ENCODE measurements around the gene ANKRD29.
"Not testable (repeated sequence)": the region's sequence is repeated elsewhere in the genome, so short reads cannot be mapped to it uniquely, and the experiment has no call there.

The ANKRD29 gene

GRCh38 chr18:23578891-23579653 lies 83.6 kb downstream of the ANKRD29 start:
- no peak for FAIRE-seq

- no peak for FAIRE-seq
Measured at GRCh38 chr18:23578067-23578701, 84.5 kb downstream of the ANKRD29 start.

- FAIRE-seq = not testable (repeated sequence)
Measured at GRCh38 chr18:23577521-23577920, 85.2 kb downstream of the ANKRD29 start.

GRCh38 chr18:23575309-23575651 lies 87.4 kb downstream of the ANKRD29 start:
- no peak for FAIRE-seq

- FAIRE-seq = no peak
Measured at GRCh38 chr18:23574611-23575308, 88.0 kb downstream of the ANKRD29 start.

- FAIRE-seq = no peak
Measured at GRCh38 chr18:23573626-23574431, 88.9 kb downstream of the ANKRD29 start.

GRCh38 chr18:23573020-23573419 lies 89.7 kb downstream of the ANKRD29 start:
- FAIRE-seq = no peak

GRCh38 chr18:23572570-23572969 lies 90.1 kb downstream of the ANKRD29 start:
- FAIRE-seq = no peak

GRCh38 chr18:23572012-23572411 lies 90.7 kb downstream of the ANKRD29 start:
- no peak for FAIRE-seq

- no peak for FAIRE-seq
Measured at GRCh38 chr18:23570912-23571504, 91.7 kb downstream of the ANKRD29 start.

GRCh38 chr18:23569299-23570063 lies 93.2 kb downstream of the ANKRD29 start:
- FAIRE-seq = no peak

GRCh38 chr18:23568281-23569138 lies 94.2 kb downstream of the ANKRD29 start:
- no peak for FAIRE-seq

- FAIRE-seq = no peak
Measured at GRCh38 chr18:23567671-23568070, 95.0 kb downstream of the ANKRD29 start.

GRCh38 chr18:23565916-23566547 lies 96.7 kb downstream of the ANKRD29 start:
- no peak for FAIRE-seq

- FAIRE-seq = no peak
Measured at GRCh38 chr18:23563377-23564043, 99.2 kb downstream of the ANKRD29 start.

- no peak for FAIRE-seq
Measured at GRCh38 chr18:23560186-23560585, 102.5 kb downstream of the ANKRD29 start.

GRCh38 chr18:23557511-23557910 lies 105.2 kb downstream of the ANKRD29 start:
- FAIRE-seq = not testable (repeated sequence)

GRCh38 chr18:23556145-23556780 lies 106.4 kb downstream of the ANKRD29 start:
- no peak for FAIRE-seq

GRCh38 chr18:23553887-23554286 lies 108.8 kb downstream of the ANKRD29 start:
- FAIRE-seq = no peak
